ENCODE data around the gene NGRN. TPM values are rescaled to one million over a fixed set of nuclear protein-coding genes. Genes with fewer than 3 reads are reported as not detected.

The NGRN gene
- total and polyA plus RNA-seq, 2 of the 8 experiments (the other 6 are each of a cell fraction or from before 2014, with no cell fraction given), result 60.1 to 101 TPM

DNA sequence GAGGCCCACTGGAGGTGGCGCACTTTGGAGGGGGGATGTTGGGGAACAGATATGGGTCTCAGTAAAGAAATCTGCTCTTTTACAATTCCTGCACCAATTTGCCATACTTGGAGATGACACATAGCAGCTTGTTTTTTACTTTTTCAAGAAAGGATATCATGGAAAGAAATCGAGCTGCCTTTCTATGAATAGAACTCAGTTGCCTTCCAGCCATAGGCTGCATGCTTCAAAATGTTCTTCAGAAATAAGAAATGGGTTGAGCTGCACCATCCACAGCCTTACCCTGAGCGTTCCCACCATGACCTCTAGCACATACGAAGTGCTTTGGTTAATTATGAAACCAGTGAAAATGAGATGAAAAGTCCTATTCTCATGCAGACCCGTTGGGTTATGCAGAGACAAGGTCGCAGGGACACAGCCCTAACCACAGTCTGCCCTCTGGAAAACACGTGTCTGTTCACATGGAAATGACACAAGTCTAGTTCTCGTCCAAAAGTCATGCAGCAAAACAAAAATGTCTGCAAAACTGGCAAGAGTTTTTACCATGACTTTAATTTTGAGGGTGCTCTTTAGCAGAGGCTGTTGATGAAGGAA lies 36.3 kb downstream of the NGRN start (continued):
- TF ChIP-seq RNF2 (IDR thresholded peaks at IDR 0.05; ENCODE audit: borderline replicate concordance, low read depth, low read length, missing control alignments, poor library complexity, severe bottlenecking) (no peak), RBBP5 (IDR thresholded peaks at IDR 0.05; ENCODE audit: borderline replicate concordance, low read depth, low read length) (no peak), TEAD4 (IDR thresholded peaks at IDR 0.05; ENCODE audit: low read depth, low read length) (no peak), SIN3A (conservative IDR thresholded peaks at IDR 0.05 in 1 of 2, IDR thresholded peaks at IDR 0.05 in 1 of 2; ENCODE audit: low read depth in 1 of 2, low read length in 2 of 2) (no peak), BRCA1 (IDR thresholded peaks at IDR 0.05; ENCODE audit: low read depth, low read length) (no peak), GTF2F1 (IDR thresholded peaks at IDR 0.05; ENCODE audit: borderline replicate concordance, low read depth, low read length) (no peak), CHD1 (IDR thresholded peaks at IDR 0.05; ENCODE audit: low read depth, low read length) (no peak)
- TF ChIP-seq, protein P1, sequence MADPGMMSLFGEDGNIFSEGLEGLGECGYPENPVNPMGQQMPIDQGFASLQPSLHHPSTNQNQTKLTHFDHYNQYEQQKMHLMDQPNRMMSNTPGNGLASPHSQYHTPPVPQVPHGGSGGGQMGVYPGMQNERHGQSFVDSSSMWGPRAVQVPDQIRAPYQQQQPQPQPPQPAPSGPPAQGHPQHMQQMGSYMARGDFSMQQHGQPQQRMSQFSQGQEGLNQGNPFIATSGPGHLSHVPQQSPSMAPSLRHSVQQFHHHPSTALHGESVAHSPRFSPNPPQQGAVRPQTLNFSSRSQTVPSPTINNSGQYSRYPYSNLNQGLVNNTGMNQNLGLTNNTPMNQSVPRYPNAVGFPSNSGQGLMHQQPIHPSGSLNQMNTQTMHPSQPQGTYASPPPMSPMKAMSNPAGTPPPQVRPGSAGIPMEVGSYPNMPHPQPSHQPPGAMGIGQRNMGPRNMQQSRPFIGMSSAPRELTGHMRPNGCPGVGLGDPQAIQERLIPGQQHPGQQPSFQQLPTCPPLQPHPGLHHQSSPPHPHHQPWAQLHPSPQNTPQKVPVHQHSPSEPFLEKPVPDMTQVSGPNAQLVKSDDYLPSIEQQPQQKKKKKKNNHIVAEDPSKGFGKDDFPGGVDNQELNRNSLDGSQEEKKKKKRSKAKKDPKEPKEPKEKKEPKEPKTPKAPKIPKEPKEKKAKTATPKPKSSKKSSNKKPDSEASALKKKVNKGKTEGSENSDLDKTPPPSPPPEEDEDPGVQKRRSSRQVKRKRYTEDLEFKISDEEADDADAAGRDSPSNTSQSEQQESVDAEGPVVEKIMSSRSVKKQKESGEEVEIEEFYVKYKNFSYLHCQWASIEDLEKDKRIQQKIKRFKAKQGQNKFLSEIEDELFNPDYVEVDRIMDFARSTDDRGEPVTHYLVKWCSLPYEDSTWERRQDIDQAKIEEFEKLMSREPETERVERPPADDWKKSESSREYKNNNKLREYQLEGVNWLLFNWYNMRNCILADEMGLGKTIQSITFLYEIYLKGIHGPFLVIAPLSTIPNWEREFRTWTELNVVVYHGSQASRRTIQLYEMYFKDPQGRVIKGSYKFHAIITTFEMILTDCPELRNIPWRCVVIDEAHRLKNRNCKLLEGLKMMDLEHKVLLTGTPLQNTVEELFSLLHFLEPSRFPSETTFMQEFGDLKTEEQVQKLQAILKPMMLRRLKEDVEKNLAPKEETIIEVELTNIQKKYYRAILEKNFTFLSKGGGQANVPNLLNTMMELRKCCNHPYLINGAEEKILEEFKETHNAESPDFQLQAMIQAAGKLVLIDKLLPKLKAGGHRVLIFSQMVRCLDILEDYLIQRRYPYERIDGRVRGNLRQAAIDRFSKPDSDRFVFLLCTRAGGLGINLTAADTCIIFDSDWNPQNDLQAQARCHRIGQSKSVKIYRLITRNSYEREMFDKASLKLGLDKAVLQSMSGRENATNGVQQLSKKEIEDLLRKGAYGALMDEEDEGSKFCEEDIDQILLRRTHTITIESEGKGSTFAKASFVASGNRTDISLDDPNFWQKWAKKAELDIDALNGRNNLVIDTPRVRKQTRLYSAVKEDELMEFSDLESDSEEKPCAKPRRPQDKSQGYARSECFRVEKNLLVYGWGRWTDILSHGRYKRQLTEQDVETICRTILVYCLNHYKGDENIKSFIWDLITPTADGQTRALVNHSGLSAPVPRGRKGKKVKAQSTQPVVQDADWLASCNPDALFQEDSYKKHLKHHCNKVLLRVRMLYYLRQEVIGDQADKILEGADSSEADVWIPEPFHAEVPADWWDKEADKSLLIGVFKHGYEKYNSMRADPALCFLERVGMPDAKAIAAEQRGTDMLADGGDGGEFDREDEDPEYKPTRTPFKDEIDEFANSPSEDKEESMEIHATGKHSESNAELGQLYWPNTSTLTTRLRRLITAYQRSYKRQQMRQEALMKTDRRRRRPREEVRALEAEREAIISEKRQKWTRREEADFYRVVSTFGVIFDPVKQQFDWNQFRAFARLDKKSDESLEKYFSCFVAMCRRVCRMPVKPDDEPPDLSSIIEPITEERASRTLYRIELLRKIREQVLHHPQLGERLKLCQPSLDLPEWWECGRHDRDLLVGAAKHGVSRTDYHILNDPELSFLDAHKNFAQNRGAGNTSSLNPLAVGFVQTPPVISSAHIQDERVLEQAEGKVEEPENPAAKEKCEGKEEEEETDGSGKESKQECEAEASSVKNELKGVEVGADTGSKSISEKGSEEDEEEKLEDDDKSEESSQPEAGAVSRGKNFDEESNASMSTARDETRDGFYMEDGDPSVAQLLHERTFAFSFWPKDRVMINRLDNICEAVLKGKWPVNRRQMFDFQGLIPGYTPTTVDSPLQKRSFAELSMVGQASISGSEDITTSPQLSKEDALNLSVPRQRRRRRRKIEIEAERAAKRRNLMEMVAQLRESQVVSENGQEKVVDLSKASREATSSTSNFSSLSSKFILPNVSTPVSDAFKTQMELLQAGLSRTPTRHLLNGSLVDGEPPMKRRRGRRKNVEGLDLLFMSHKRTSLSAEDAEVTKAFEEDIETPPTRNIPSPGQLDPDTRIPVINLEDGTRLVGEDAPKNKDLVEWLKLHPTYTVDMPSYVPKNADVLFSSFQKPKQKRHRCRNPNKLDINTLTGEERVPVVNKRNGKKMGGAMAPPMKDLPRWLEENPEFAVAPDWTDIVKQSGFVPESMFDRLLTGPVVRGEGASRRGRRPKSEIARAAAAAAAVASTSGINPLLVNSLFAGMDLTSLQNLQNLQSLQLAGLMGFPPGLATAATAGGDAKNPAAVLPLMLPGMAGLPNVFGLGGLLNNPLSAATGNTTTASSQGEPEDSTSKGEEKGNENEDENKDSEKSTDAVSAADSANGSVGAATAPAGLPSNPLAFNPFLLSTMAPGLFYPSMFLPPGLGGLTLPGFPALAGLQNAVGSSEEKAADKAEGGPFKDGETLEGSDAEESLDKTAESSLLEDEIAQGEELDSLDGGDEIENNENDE (IDR thresholded peaks at IDR 0.05; ENCODE audit: insufficient replicate concordance, low read length), result no peak
